GM10248 (cell line): ENCODE data around the gene ADCY1.

ENCODE experiments used
- CTCF ChIA-PET: fragments of 300-600 bp; sonication (Branson Sonifier 250); formaldehyde crosslinking; extraction: SDS; loops from one replicate; lab custom pipeline; 2021; ENCODE audit warnings: antibody characterized with exemption; lab: Yijun Ruan, JAX
- POLR2A ChIA-PET: fragments of 350-650 bp; sonication (Branson Sonifier 250); formaldehyde crosslinking; extraction: SDS; loops from one replicate; lab custom pipeline; 2020; ENCODE audit warnings: antibody characterized with exemption; lab: Yijun Ruan, JAX
- DNase-seq: peaks from one replicate; pipeline ENCODE4 v3.0.0; 2012; ENCODE audit errors: extremely low spot score
- TF ChIP-seq, protein P1 (sequence below): IDR thresholded peaks from 2 replicates; pipeline ENCODE4 v1.5.1; 2012; ENCODE audit warnings: mild to moderate bottlenecking, low read depth; ENCODE audit errors: extremely low read depth, missing control alignments, control extremely low read depth

ADCY1 gene

GRCh38 chr7:45606931-45607330 lies 32.8 kb downstream of the ADCY1 start:
- no peak for DNase-seq
- ChIA-PET CTCF (interaction anchor here (1.5 to 1.9 kb wide), 2 partner anchors 10 to 16 kb away, joined by 4 to 7 read pairs; no protein-coding TSS in a partner anchor), POLR2A (no interaction called here)
- TF ChIP-seq, protein P1, sequence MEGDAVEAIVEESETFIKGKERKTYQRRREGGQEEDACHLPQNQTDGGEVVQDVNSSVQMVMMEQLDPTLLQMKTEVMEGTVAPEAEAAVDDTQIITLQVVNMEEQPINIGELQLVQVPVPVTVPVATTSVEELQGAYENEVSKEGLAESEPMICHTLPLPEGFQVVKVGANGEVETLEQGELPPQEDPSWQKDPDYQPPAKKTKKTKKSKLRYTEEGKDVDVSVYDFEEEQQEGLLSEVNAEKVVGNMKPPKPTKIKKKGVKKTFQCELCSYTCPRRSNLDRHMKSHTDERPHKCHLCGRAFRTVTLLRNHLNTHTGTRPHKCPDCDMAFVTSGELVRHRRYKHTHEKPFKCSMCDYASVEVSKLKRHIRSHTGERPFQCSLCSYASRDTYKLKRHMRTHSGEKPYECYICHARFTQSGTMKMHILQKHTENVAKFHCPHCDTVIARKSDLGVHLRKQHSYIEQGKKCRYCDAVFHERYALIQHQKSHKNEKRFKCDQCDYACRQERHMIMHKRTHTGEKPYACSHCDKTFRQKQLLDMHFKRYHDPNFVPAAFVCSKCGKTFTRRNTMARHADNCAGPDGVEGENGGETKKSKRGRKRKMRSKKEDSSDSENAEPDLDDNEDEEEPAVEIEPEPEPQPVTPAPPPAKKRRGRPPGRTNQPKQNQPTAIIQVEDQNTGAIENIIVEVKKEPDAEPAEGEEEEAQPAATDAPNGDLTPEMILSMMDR, result no peak

DNA sequence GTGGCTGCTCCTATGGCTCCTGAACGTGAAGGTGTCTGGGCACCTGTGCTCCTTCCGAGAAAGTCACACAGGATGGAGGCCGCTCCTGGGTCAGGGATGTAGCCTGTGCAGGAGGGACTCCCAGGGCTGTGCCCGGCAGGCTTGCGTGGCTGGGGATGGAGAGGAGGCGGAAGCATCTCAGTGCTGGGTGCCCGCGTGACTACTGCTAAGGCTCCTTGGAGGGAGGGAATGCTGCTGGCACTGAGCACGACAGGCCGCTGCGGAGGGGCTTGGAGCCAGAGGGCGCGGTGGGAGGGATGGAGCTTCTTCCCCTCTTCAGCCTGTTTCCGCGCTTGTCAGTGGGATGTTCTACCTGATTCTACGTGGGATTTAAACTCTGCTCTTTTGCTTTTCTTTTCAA lies 35.0 kb downstream of the ADCY1 start:
- ChIA-PET POLR2A (no interaction called here), CTCF (interaction anchor here (1.0 kb wide), 1 partner anchor 13 kb away, joined by 3 read pairs; no protein-coding TSS in a partner anchor)
- TF ChIP-seq, protein P1, result no peak

DNA sequence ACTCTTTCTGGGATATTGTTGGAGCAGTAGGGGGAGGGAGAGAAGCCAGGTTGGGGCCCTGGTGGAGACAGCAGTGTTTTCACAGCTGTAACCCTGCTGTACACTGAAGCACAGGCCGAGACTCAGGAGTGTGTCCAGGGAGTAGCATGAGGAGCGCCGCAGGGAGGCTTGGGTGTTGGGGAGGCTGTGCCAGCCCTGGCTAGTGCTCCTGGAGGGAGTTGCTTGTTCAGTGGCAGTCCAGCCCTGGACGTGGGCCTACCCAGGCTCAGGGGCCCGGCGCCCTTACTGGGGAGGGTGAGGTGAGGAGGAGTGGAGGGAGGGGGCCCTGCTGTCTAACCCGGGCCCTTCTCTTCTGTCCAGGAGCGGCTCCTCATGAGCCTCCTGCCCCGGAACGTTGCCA lies 35.9 kb downstream of the ADCY1 start:
- ChIA-PET CTCF (no interaction called here), POLR2A (no interaction called here)
- DNase-seq, result no peak
- TF ChIP-seq, protein P1, result no peak

More for the DNA sequence above, 35.0 kb downstream of the ADCY1 start:
- DNase-seq, result no peak

DNA sequence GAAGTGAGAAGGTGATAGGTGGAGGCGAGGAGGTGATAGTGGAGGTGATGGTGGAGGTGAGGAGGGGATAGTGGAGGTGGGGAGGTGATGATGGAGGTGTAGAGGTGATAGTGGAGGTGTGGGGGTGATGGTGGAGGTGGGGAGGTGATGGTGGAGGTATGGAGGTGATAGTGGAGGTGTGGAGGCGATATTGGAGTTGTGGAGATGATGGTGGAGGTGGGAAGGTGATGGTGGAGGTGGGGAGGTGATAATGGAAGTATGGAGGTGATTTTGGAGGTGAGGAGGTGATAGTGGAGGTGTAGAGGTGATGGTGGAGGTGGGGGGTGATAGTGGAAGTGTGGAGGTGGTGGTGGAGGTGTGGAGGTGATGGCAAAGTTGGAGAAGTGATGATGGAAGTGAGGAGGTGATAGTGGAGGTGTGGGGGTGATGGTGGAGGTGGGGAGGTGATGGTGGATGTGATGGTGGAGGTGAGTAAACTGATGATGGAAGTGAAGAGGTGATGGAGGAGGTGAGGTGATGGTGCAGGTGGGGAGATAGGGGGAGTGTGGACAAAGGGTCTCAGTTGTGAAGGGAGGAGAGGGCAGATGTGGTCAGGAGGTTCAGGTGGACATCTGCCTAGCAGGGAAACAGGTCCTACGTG lies 36.6 kb downstream of the ADCY1 start:
- CTCF ChIA-PET, result no interaction called here
- no peak for DNase-seq
- POLR2A ChIA-PET, result no interaction called here
- TF ChIP-seq, protein P1, result no peak

- TF ChIP-seq, protein P1, result no peak
- POLR2A ChIA-PET, result no interaction called here
- CTCF ChIA-PET, result interaction anchor here (1.4 kb wide), 1 partner anchor 10 kb away, joined by 4 read pairs; no protein-coding TSS in a partner anchor
- no peak for DNase-seq
These were observed 43.0 kb downstream of the ADCY1 start for GRCh38 chr7:45617166-45617565.

GRCh38 chr7:45622058-45622457 lies 47.9 kb downstream of the ADCY1 start:
- TF ChIP-seq, protein P1, result no peak
- ChIA-PET CTCF (interaction anchor here (1.2 to 1.3 kb wide), 2 partner anchors 14 to 24 kb away, joined by 3 read pairs; no protein-coding TSS in a partner anchor), POLR2A (no interaction called here)
- DNase-seq, result no peak
